HCT116 (cell line): Measurements from ENCODE around the gene FBXL17. TPM values are rescaled to one million over a fixed set of nuclear protein-coding genes. Genes with fewer than 3 reads are reported as not detected.

Experiments used
- ATAC-seq: fragments of 200-7000 bp; cut with Tn5 transposase; 2 replicates; pipeline ENCODE4 v1.9.1; 2020; ENCODE audit warnings: mild to moderate bottlenecking, moderate library complexity
- BruUV-seq: library from RNA; stranded (reverse); fragments of 400-500 nt; replicated peaks from 2 replicates; lab custom pipeline; 2021; lab: Mats Ljungman, UMichigan
- CTCF ChIA-PET: fragments of 300-600 bp; sonication (Branson Sonifier 250); formaldehyde crosslinking; loops from one replicate; lab custom pipeline; 2021; ENCODE audit warnings: antibody characterized with exemption; lab: Charles Lee
- POLR2A ChIA-PET: fragments of 300-600, 350-600 bp; sonication (Branson Sonifier 250); formaldehyde crosslinking; loops from one replicate; lab custom pipeline; 2021; ENCODE audit warnings: antibody characterized with exemption; lab: Charles Lee
- RAD21 ChIA-PET, 2 experiments: fragments of 300-600 bp; sonication (Branson Sonifier 250); formaldehyde crosslinking; loops; one replicate each; lab custom pipeline; 2023; ENCODE audit warnings: low total read pairs in 2 of 2; ENCODE audit not compliant: uncharacterized antibody in 2 of 2, unreplicated experiment in 2 of 2, low non-redundant PET in 1 of 2; lab: Charles Lee
- DNase-seq: peaks from one replicate; pipeline ENCODE4 v3.0.0-alpha.2; 2010; ENCODE audit warnings: low read depth, low spot score
- H2AFZ ChIP-seq: fragments of 200-600 bp; shearing (Covaris generic), sonication (generic); 2 replicates; pipeline ENCODE4 v1.6.1; 2017; ENCODE audit warnings: low read depth, mixed run types, mixed read lengths, antibody characterized with exemption, low read length; ENCODE audit not compliant: poor library complexity, severe bottlenecking
- H3K27ac ChIP-seq: 2 replicates; pipeline ENCODE4 v1.5.1; 2012; ENCODE audit warnings: low read depth, low read length
- H3K27me3 ChIP-seq: fragments of 200-600 bp; sonication (generic); 2 replicates; pipeline ENCODE4 v1.6.1; 2016; ENCODE audit warnings: mixed run types, low read length, mixed read lengths; ENCODE audit not compliant: insufficient read depth
- H3K36me3 ChIP-seq, 2 experiments: fragments of 200-500 bp in 1 of 2; fragments of 200-600 bp in 1 of 2; sonication (Bioruptor generic) in 1 of 2; sonication (generic) in 1 of 2; 2 replicates each; pipeline versions ENCODE4 v1.5.1 to v1.6.1; 2014 to 2016; ENCODE audit warnings: low read length in 2 of 2, inconsistent platforms in 1 of 2, mixed read lengths in 1 of 2, mixed run types in 1 of 2; ENCODE audit not compliant: insufficient read depth in 2 of 2, control insufficient read depth in 1 of 2
- H3K4me1 ChIP-seq, 2 experiments: fragments of 200-600 bp in 1 of 2; sonication (generic) in 1 of 2; 2 replicates each; pipeline versions ENCODE4 v1.5.1 to v1.6.1; 2012 to 2017; ENCODE audit warnings: low read length in 2 of 2, inconsistent platforms in 1 of 2, mild to moderate bottlenecking in 1 of 2, mixed read lengths in 1 of 2, mixed run types in 1 of 2, moderate library complexity in 1 of 2; ENCODE audit not compliant: insufficient read depth in 2 of 2, control insufficient read depth in 1 of 2
- H3K4me2 ChIP-seq: fragments of 200-600 bp; sonication (generic); 2 replicates; pipeline ENCODE4 v1.6.1; 2017; ENCODE audit warnings: mixed run types, low read length, mixed read lengths
- H3K4me3 ChIP-seq, 2 experiments: fragments of 200-600 bp in 1 of 2; sonication (generic) in 1 of 2; replicated peaks in 1 of 2; 2 replicates each; pipeline ENCODE4 v1.5.1; 2011 to 2016; ENCODE audit warnings: low read length in 2 of 2, control low read depth in 1 of 2, low read depth in 1 of 2, mild to moderate bottlenecking in 1 of 2, mixed read lengths in 1 of 2, mixed run types in 1 of 2
- H3K79me2 ChIP-seq: fragments of 200-600 bp; sonication (generic); 2 replicates; pipeline ENCODE4 v1.6.1; 2017; ENCODE audit warnings: mild to moderate bottlenecking, mixed run types, low read length, moderate library complexity, mixed read lengths; ENCODE audit not compliant: insufficient read depth
- H3K9ac ChIP-seq: fragments of 200-600 bp; sonication (generic); 2 replicates; pipeline ENCODE4 v1.6.1; 2016; ENCODE audit warnings: low read length, mixed read lengths
- H3K9me2 ChIP-seq: fragments of 200-600 bp; sonication (generic), shearing (Covaris generic); 2 replicates; pipeline ENCODE4 v1.6.1; 2017; ENCODE audit warnings: mixed run types, mild to moderate bottlenecking, moderate library complexity; ENCODE audit not compliant: insufficient read depth
- H3K9me3 ChIP-seq, 2 experiments: fragments of 200-500 bp in 1 of 2; fragments of 200-600 bp in 1 of 2; sonication (Bioruptor generic) in 1 of 2; sonication (generic) in 1 of 2; 2 replicates each; pipeline ENCODE4 v1.6.1; 2014 to 2017; ENCODE audit warnings: low read length in 2 of 2, mixed read lengths in 2 of 2, inconsistent platforms in 1 of 2, low read depth in 1 of 2, mild to moderate bottlenecking in 1 of 2, mixed run types in 1 of 2, moderate library complexity in 1 of 2; ENCODE audit not compliant: control insufficient read depth in 1 of 2, insufficient read depth in 1 of 2
- H4K20me1 ChIP-seq: fragments of 200-600 bp; sonication (generic), shearing (Covaris generic); 2 replicates; pipeline ENCODE4 v1.6.1; 2017; ENCODE audit warnings: mixed run types, mild to moderate bottlenecking, moderate library complexity; ENCODE audit not compliant: insufficient read depth
- ATF3 ChIP-seq: IDR thresholded peaks from 2 replicates; pipeline ENCODE4 v1.6.1; 2012
- CBX3 ChIP-seq: IDR thresholded peaks from 2 replicates; pipeline ENCODE4 v1.6.1; 2012; ENCODE audit warnings: low read depth
- CTCF ChIP-seq, 3 experiments: fragments of 200-600 bp in 1 of 3; sonication (generic) in 1 of 3; IDR thresholded peaks in 2 of 3; conservative IDR thresholded peaks in 1 of 3; 2 replicates each; pipeline ENCODE4 v1.5.1; 2012 to 2017; ENCODE audit warnings: low read depth in 2 of 3, low read length in 2 of 3, antibody characterized with exemption in 1 of 3, borderline replicate concordance in 1 of 3, control low read depth in 1 of 3, mild to moderate bottlenecking in 1 of 3, mixed read lengths in 1 of 3, mixed run types in 1 of 3, moderate library complexity in 1 of 3; ENCODE audit not compliant: insufficient read depth in 1 of 3
- ELF1 ChIP-seq: IDR thresholded peaks from 2 replicates; pipeline ENCODE4 v1.6.1; 2012; ENCODE audit warnings: low read depth, borderline replicate concordance
- FOSL1 ChIP-seq: IDR thresholded peaks from 2 replicates; pipeline ENCODE4 v1.6.1; 2012; ENCODE audit warnings: low read depth
- JUND ChIP-seq: IDR thresholded peaks from 2 replicates; pipeline ENCODE4 v1.6.1; 2012
- REST ChIP-seq: IDR thresholded peaks from 2 replicates; pipeline ENCODE4 v1.6.1; 2012; ENCODE audit warnings: low read depth
- SP1 ChIP-seq: IDR thresholded peaks from 2 replicates; pipeline ENCODE4 v1.6.1; 2012; ENCODE audit warnings: low read depth
- SRF ChIP-seq: IDR thresholded peaks from 2 replicates; pipeline ENCODE4 v1.6.1; 2012; ENCODE audit warnings: low read depth
- ZBTB33 ChIP-seq: IDR thresholded peaks from 2 replicates; pipeline ENCODE4 v1.6.1; 2011; ENCODE audit warnings: mild to moderate bottlenecking, low read length, moderate library complexity; ENCODE audit not compliant: insufficient replicate concordance; ENCODE audit errors: extremely low read depth
- ZFX ChIP-seq: fragments of 450-650 bp; IDR thresholded peaks from 2 replicates; pipeline ENCODE4 v1.6.1; 2017
- ZNF274 ChIP-seq: fragments of 200-500 bp; sonication (Bioruptor generic); IDR thresholded peaks from 2 replicates; pipeline ENCODE4 v1.6.1; 2014; ENCODE audit warnings: mild to moderate bottlenecking, low read depth, low read length, inconsistent platforms
- intact Hi-C: fragments of 100-400 bp; cut with micrococcal nuclease; formaldehyde crosslinking; loops from 2 replicates; pipeline ENCODE4 v1.10.0; 2022
- total RNA-seq: library from RNA; stranded (reverse); gene quantifications from one replicate; pipeline ENCODE4 v1.2.1, GENCODE V29; 2021; ENCODE audit not compliant: unreplicated experiment

The FBXL17 gene
- total RNA-seq, 1 experiment from 2014 or later: 9.4 TPM

GRCh38 chr5:107930092-107930491, 451.8 kb downstream of the FBXL17 start (continued):
- no peak for TF ChIP-seq REST
- TF ChIP-seq JUND: no peak

- Histone ChIP-seq H4K20me1 (no peaks in the 10 kb centered on the region), H2AFZ (no peak overlapping the region), H3K9me3 (no peaks in the 10 kb centered on the region), H3K4me1 (no peaks in the 10 kb centered on the region), H3K27me3 (no peaks in the 10 kb centered on the region), H3K4me3 (no peak overlapping the region), H3K9me2 (no peaks in the 10 kb centered on the region), H3K36me3 (no peaks in the 10 kb centered on the region), H3K27ac (no peak overlapping the region), H3K79me2 (no peaks in the 10 kb centered on the region), H3K9ac (no peak overlapping the region), H3K4me2 (no peak overlapping the region)
- ChIA-PET CTCF (no interaction called here), POLR2A (no interaction called here), RAD21 (no interaction called here)
- intact Hi-C loops: no loop called here
- no TSS peak for BruUV-seq
- DNase-seq (no peak), ATAC-seq (no peak)
- TF ChIP-seq CBX3 (no peak), SP1 (no peak), JUND (no peak), ZFX (no peak), ZNF274 (no peak), ELF1 (no peak), SRF (no peak), CTCF (IDR thresholded peaks at IDR 0.05 in 2 of 3, conservative IDR thresholded peaks at IDR 0.05 in 1 of 3; ENCODE audit: borderline replicate concordance in 1 of 3, insufficient read depth in 1 of 3, low read depth in 2 of 3, low read length in 2 of 3) (no peak), ZBTB33 (no peak), FOSL1 (no peak), ATF3 (no peak)
Observed at GRCh38 chr5:107929080-107929479, 452.8 kb downstream of the FBXL17 start.
